GM21360 (cell line): ENCODE results near the gene MRPL58.
"Not testable (repeated sequence)": the region's sequence is repeated elsewhere in the genome, so short reads cannot be mapped to it uniquely, and the experiment has no call there.

Experiments
- ATAC-seq: cut with Tn5 transposase; IDR thresholded peaks from one replicate; pipeline ENCODE4 v1.9.1; 2021; ENCODE audit warnings: mild to moderate bottlenecking, moderate library complexity; ENCODE audit not compliant: unreplicated experiment

Gene MRPL58

DNA sequence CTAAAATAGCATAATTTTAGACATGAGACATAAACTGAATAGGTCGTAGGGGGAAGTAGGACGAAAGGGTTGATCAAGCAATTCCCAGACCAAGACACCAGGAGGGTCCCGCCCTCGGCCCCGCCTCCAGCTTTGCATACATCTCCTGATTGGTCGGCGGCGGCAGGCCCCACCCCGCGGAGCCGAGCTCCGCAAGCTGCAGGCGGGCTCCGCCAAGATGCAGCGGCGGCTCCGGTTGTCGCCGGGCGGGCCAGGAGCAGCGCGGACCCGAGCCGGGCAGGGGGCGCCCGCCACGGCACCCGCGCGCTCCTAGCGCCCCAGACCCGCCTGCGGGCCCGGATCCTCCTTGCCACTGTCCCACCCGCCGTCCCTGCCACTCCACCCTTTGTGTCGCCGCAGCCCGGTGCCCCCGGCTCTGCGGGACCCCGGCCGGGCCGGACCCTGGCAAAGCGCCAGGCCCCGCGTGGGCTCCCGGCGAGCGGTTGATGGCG lies 25.0 kb upstream of the MRPL58 start, which contains the start of gene CDR2L:
CDR2L (plus strand) TSS at position 215 of the 491 bp plus-strand sequence. CDS start 412 bp downstream, outside the sequence.
- ATAC-seq: peak; percentile 79

GRCh38 chr17:74987909-74988711 lies 24.4 kb upstream of the MRPL58 start:
- ATAC-seq: peak; percentile 28

DNA sequence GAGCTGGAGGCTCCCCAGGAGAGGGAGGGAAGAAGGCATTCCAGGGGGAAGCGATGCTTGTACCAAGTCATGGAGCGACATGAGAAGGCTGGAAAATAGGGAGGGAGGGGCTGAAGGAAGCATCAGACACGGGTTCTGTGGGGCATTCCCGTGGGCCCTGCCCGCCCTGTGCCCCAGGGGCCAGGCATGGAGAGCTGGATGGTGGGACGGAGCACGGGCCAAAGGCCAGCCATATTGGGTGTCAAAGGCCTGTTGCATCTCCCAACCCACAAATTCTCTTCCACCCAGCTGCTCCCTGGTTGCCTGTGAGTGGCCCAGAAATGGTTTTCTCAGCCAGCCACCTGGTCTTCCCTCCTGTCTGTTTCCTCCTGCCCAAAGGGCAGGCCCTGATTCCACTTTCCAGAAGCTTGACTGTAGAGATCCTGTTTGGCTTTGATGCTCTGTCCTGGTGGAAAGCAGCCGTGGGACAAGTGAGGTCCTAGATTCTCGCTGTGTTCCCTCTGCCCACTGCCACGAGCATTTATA lies 21.8 kb upstream of the MRPL58 start:
- no peak for ATAC-seq

DNA sequence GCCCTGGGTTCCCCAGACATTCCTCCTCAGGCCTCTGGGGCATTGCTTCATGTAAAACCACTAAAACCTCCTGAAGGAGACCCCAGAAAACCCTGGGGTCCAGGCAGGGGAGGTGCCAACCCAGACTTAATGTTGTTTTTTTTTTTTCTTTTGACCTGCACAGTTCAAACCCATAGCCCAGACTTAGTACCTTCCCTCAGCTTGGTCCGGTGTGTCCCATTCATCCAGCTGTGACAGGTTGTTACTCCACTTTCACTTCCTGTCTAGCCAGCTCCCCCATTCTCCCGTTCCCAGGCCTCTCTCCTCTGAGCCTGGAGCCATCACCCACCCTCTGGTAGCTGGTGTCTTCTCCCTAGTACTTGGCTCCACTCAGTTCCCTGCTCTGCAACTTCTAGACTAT lies 20.2 kb upstream of the MRPL58 start:
- ATAC-seq: no peak

DNA sequence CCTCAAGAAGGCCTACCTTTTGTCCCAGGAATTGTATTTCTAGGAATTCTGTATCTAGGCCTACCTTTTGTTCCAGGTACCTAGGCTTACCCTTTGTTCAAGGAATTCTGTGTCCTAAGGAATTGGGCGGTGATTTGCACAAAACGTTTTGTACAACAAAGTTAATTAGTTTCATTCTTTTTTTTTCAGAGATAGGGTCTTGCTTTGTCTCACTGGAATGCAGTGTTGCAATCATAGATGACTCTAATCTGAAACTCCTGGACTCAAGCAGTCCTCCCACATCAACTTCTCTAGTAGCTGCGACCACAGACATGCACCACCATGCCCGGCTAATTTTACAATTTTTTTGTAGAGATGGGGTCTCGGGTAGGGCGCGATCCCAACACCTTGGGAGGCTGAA lies 18.0 kb upstream of the MRPL58 start:
- no peak for ATAC-seq

DNA sequence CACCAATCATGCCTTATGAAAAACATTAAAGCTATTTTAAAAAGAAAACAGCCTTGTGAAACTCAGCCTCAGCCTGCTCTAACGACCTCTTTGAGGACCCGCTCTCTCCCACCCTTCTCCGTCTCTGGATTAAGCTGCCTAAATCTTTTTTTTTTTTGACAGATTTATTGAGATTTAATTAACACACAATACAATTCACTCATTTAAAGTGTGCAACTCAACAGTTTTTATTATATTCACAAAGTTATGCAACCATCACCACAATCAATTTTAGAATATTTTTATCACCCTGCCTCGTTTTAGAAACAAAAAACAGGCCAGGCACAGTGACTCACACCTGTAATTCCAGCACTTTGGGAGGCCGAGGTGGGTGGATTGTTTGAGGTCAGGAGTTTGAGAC lies 16.6 kb upstream of the MRPL58 start:
- no peak for ATAC-seq

DNA sequence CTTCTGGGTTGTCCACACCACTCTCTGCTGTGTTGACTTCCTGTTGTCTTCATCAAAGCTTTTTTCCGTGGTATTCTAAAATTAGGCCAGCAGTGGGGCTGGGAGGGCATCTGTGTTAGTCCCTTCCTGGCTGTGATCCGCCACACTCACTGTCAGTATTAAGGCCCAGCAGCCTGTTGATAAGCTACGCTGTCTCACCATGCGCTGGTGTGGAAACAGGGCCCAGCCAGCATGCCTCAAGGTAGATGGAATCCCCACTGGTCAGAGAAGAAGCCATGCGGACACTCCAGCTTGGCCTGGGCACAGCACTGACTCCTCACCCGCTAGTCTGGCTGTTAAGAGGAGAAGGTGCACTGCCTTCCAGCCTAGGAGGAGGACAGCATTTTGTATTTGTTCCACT lies 13.7 kb upstream of the MRPL58 start:
- ATAC-seq: no peak

DNA sequence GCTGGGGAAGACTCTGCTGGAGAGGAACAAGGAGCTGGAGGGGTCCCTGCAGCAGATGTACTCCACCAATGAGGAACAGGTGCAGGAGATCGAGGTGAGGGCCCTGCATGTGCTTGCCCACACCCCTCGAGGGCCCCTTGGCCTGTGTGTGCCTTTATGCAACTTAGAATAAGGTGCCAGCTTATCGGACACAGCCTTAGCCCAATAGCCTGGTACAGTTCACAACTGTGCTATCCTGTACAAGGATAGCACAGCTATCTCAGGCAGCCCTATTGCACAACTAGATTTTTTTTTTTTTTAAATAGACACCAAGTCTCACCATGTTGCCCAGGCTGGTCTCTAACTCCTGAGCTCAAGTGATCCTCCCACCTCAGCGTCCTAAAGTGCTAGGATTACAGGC lies 12.9 kb upstream of the MRPL58 start:
- no peak for ATAC-seq

- no peak for ATAC-seq
Measured at GRCh38 chr17:75001915-75002843, 10.3 kb upstream of the MRPL58 start.

- ATAC-seq: no peak
Measured at GRCh38 chr17:75003070-75003956, 9.2 kb upstream of the MRPL58 start.

DNA sequence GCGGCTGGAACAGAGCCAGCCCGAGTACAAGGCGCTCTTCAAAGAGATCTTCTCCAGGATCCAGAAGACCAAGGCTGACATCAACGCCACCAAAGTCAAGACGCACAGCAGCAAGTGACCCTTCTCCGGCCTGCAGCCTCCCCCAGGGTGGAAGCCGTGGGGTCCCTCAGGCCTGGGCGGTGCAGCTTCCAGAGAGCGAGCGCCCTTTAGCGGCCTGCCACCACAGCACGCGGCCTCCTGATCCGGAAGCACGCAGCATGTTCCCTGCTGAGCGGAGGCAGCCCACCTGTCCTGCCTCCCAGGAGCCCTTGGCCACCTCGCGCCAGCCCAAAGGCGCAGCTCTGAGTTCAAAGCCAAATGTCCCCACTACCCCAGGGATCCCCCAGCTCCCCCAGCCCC lies 8.5 kb upstream of the MRPL58 start:
- ATAC-seq: no peak

DNA sequence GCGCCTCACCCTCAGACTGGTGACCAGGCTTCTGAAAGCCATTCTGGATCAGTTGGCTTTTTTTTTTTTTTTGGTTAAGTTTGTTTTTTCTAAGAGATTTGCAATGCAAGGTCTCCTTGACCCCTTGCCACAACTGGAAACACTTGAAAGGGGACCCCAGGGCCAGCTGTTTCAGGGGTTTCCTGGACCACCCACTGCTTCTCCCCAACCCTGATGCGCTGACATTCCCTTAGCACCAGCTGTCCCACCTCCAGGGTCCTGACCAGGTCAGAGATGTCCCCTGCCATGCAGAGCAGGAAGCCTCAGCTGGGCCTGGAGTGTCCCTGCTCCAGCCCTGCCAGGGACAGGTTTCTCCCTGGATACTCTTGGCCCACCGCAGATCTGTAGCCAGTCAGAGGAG lies 8.1 kb upstream of the MRPL58 start:
- no peak for ATAC-seq

GRCh38 chr17:75005291-75005690 lies 7.2 kb upstream of the MRPL58 start:
- no peak for ATAC-seq

DNA sequence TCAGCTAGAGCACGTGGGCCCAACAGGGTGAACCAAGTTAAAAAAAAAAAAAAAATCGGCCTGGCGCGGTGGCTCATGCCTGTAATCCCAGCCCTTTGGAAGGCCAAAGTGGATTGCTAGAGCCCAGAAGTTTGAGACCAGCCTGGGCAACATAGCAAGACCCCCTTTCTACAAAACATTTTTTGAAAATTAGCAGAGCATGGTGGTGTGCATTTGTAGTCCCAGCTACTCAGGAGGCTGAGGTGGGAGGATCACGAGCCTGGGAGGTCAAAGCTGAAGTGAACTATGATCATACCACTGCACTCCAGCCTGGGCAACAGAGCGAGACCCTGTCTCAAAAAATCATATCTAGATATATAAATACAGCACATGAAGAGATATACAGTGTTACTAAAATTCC lies 6.4 kb upstream of the MRPL58 start:
- not testable (repeated sequence) for ATAC-seq

DNA sequence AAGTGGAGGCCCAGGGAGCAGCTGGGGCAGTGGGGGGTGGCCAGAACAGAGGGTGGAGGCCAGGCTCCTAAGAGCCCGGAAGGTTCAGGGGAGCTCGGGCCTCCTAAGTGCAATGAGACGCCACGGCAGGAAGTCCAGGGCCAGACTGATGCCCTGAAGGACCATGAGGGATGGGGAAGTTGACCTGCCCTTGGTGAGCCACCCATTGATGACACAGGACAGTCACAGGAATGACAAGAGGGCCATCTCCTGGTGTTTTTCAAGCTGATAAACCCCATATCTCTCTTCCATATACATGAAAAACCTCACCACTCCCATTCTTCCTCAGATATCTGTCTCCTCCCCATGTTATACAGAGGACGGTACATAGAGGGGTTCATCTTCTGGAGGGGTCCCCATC lies 5.8 kb upstream of the MRPL58 start:
- no peak for ATAC-seq

DNA sequence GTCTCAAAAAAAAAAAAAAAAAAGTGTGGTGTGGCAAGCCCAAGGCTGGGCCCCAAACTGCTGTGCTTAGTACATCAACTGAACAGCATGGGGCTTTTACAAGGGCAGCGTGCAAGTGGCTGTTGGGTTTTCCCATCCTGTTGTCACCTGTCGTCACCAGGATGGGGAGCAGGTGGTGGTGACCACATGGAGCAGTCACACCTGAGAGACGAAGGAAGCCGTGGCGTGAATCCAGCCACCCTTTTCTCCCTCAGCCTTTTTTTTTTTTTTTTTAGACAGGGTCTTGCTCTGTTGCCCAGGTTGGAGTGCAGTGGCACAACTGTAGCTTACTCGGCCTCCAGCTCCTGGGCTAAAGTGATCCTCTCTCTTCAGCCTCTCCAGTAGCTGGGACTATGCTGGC lies 4.1 kb upstream of the MRPL58 start:
- no peak for ATAC-seq

- ATAC-seq: no peak
Measured at GRCh38 chr17:75009139-75009724, 3.2 kb upstream of the MRPL58 start.

GRCh38 chr17:75010683-75011400 lies 1.6 kb upstream of the MRPL58 start:
- no peak for ATAC-seq

GRCh38 chr17:75011401-75012095 lies 922 bp upstream of the MRPL58 start:
- ATAC-seq: no peak
